ENCODE data around the gene STAMBPL1.
"Not testable (repeated sequence)": the region's sequence is repeated elsewhere in the genome, so short reads cannot be mapped to it uniquely, and the experiment has no call there.

STAMBPL1 gene

DNA sequence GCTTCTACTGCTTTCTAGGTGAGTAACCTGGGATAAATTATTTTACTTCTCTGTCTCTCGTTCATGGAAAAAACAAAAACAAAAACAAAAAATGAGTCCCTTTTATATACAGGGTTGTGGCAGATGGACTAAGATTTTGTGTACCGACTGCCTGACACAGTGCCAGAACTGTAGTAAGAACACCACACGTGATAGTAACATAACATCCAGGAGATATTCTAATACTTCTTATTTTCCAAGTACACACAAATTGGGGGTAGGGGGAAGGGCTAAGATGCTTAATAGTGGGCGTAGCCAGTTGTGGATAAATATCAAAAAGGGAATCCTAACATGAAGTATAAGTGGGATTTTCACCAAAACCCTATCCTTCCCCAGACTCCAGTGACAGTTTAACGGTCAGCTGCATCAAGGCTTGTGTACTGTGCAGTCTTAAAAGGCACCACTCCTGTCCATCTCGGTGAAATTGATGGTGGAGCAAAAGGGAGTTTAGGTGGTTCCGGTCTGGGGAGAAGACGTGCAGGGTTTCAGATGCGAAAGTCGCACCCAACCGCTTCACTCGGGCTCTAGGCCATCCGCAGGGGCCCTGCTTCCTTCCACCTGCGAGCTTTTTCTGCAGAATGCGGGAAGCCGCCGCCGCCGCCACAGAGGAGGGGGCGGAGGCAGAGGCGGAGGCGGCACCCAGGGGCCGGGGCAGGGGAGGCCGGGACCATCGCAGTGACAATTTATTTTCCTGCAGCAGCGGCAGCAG, at the start of gene STAMBPL1:
Gene STAMBPL1, plus strand, starts transcription at position 712 of the 748 bp plus-strand sequence. CDS start 21,464 bp downstream, outside the sequence.
- peak; percentile 68 for DNase-seq

DNA sequence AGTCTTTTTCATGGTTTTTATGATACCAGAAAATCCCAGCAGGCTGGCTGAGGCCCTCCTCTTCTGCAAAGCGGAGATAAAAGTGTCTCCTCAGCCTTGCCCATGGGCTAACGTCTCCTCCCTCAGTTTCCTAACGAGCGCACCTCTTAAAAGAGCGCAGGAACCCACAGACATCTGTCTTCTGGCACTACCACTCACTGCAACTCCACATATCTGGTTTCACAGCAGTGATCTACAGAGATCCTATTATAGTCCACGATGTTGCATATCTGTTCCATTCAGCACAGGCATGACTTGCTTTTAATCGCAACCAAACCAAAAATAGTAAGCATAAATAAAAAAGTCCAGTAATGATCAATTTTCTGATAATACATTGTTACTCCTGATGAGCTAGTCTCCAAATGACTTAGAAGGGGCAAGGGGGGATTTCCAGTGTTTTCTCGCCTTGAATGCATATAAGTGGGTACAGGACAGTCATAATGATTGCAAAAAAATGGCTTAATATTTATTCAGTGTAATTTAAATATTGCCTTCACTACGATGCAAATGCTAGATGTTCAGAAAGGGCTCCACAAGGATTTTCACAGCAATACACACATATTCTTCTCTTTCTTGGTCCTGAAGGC, 49.3 kb upstream of the STAMBPL1 start:
- no peak for DNase-seq

DNA sequence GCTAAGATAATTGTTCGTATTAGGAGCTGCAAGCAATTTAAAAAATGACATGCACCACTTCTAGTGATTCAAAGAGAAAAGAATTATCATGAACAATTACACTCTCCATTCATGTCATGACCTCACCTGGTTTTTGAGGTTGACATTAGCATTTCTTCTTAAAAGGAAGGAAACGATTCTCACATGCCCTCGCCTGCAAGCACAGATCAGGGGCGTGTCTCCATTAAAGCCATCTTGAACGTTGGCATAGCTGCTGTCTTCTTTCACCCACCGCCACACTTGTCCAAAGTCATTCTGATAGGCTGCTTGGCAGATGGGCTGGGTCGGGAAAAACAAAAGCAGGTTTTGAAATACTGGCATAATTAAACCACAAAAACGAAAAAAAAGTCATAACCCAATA, 48.3 kb upstream of the STAMBPL1 start:
- no peak for DNase-seq

DNA sequence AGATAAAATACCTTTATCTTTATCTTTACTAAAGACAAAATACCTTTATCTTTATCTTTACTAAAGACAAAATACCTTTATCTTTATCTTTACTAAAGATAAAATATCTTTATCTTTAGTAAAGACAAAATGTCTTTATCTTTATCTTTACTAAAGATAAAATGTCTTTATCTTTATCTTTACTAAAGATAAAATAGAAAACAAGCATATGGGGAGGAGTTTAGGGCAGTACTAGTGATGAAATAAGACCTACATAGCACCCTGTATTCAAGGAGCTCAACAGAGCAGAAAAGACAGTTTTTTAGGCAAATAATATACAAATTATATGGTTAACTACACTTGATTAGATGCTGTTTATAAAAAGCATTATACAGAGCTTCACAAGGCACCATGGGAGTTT, 47.7 kb upstream of the STAMBPL1 start:
- DNase-seq: no peak

DNA sequence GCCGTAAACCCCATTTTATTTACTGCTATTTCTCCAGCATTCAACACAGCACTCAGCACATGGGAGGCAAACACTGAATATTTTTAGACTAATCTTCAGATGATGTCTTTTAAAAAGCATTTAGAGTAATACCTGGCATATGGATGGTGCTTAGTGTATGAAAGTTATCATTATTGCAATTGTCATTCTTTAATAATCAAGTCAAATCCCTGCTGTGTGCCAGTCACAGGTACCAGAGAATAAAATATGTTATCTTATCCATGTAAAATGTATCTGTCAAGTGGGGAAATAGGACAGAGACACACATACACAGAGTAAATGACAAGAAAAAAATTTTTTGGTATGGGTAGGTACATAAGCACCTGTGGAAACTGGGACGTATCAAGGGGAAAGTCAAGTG, 46.9 kb upstream of the STAMBPL1 start:
- no peak for DNase-seq

DNA sequence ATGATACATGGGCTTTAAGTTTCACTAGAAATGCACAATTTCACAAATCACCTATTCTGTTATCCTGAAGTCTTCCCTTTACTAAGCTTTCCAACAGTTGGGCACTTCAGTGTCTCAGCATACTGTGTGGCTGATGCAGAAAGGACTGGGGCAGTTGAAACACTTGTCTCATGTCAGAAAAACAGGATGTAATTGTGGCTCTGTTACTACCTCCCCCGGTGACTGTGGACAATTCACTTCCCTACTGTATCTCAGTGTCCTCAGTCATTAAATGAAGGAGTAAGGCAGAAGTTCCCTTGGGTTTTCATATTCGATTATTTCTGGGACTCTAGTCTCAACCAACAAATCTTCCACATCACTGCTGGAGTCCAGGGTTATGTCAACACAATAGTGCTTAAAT, 46.3 kb upstream of the STAMBPL1 start:
- DNase-seq: no peak

DNA sequence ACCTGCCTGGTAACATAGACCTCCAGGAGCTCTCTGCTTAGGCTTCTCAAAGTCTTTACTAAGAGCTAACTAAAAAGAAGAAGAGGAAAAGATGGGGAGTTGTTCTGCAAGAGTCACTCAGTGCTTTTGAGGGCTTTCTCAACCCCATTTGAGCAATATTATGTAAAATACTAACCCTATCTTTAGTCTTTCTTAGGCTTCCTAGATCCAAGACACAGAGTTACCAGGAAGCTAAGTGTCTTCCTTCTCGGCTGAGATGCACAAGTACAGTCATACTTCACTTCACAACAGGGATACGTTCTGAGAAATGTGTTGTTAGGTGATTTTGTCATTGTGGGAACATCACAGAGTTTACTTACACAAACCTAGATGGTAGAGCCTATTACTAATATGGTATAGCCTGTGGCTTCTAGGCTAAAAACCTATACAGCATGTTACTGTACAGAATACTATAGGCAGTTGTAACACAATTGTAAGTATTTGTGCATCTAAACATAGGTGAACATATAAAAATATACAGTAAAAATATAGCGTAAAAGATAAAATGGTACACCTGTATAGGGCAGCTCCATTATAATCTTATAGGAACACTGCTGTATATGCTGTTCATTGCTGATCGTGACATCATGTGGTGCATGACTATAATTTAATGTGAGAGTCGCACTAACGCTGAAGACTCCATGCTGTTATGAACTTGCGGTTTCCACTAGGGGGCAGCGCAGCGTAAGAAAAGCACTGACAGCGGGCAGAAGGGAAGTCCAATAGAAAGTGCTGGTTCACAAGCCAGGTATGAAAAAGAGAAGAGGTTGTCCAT, 44.7 kb upstream of the STAMBPL1 start:
- DNase-seq: peak; percentile 89

DNA sequence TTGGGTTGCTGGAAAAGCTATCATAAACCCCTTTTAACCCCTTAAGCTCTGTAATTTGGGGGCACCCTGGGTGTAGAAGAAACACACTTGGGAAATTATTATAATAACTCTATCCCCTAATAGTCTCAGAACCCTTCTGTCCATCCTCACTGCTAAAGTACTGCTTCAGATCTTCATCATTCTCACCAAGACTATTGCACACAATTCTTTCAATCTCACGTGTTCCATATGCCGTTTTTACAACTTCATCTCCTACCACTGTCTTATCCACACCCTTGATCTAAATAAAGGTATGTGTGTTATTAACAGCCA, 44.2 kb upstream of the STAMBPL1 start:
- DNase-seq: no peak

DNA sequence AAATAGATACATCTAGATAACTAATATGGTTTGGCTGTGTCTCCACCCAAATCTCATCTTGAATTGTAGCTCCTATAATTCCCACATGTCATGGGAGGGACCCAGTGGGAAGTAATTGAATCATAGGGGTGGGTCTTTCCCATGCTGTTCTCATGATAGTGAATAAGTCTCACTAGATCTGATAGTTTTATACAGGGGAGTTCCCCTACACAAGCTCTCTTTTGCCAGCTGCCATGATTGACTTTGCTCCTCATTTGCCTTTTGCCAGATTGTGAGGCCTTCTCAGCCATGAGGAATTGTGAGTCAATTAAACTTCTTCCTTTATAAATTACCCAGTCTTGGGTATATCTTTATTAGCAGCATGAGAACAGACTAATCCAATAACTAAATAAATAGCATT, 42.4 kb upstream of the STAMBPL1 start:
- not testable (repeated sequence) for DNase-seq

DNA sequence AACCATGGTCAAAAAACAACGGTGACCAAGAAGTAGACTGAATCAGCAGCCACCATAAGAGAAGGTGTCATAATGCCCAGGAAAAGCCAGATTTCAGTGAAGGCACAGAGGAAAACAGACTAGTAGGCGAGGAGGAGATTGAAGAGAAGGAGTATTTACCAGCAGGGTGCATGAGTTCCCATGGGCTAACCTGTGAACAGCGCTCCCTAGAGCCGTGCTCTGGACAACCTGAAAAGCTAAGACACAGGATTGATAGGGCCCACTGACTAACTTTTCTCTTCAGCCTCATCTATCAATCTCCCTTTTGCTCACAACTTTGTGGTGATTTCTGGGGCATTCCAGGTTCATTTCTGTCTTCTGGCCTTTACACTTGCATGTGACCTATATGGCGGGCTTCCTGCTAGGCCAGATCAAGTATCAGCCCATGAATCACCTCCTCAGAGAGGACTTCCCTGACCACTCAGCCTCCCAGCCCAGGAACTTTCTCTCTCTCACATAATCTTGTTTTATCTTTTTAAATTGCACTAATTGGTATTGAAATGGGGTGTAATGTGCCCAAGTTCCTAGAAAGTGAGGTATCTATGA, 41.2 kb upstream of the STAMBPL1 start:
- DNase-seq: no peak

DNA sequence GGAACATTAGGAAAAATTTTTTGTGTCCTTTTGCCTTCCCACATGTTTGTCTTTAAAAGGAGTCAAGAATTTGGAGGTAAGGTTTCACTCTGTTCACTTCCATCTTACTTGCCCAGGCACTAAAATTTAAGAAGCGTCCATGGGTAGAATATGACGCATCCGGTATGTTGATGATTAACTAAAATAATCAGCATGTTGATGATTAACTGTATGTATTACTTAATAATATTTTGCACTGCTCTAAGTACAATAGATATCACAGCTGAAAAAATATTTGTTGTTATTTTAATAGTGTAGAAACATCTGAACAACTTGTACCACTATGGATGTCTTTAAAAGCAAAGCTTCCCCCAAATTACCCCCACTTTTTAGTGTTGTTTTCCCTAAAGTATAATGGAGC, 39.9 kb upstream of the STAMBPL1 start:
- no peak for DNase-seq

DNA sequence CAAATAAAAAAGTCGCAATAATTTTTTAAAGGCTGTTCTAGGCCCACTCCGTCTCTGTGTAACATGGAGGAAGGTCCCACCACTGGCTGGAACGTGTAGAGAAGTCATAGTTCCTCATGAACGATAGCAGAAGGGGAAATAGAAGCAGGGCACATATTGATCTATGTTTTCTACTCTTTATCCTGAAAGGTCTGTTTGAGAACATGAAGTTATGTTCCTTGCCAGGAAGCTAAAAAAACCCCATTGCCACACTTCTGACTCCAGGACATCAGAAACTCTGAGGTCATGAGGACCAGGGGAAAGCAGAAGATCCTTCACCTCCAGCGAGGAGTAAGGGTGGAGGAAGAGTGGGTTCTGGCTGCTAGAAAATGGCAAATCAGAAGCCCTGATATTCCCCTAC, 39.2 kb upstream of the STAMBPL1 start:
- no peak for DNase-seq

DNA sequence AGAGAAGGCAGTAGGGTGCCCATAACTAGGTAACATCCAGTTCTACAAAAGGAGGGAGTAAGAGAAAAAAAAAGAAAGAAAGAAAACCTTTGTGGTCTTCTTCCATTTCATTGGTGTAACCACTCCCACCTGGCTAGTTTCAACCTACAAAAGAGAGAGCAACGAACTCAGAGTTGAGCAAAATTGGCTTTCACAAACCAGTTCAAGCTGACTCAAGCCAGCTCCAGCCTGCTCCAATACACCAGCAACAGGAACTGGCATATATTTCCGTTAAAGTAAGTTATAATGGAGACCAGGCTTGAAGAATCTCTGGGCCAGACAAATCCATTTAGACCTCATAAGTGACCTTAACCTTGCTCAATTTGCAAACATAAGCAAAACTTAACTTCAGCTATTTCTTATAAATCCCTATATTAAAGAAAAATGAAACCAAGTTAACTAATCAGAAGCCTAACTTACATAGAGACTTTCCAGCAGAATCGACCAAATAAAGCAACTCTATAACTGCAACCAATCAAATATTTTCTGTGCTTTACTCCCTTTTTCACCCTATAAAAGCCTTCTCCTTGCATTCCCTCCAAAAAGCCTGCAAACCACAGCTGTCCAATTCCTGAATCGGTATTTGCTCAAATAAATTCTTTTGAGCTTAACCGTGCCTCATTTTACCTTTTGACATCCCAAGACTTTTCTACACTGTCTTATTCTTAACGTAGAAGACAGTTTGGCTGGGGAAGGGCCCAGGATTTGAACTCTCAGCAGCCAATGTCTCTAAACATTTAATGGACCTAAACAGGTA, 38.5 kb upstream of the STAMBPL1 start:
- no peak for DNase-seq

DNA sequence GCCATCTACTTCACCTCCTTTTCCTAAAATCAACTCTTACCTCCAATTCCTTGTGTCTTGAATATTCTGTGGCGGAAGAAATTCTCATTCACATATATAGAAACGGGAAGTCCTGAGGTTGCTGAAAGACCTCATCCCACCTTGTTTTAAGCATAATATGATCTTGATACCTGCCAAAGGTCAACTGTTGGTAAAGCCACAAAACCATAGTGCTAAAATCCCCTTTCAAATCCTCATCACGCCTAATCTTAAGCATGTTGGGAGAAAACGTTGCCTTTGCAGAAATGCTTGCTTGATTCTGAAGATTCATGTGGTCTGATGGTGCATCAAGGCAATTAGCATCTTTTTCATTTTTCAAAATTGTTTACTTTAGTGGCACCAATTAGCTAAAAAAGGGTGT, 36.9 kb upstream of the STAMBPL1 start:
- no peak for DNase-seq

DNA sequence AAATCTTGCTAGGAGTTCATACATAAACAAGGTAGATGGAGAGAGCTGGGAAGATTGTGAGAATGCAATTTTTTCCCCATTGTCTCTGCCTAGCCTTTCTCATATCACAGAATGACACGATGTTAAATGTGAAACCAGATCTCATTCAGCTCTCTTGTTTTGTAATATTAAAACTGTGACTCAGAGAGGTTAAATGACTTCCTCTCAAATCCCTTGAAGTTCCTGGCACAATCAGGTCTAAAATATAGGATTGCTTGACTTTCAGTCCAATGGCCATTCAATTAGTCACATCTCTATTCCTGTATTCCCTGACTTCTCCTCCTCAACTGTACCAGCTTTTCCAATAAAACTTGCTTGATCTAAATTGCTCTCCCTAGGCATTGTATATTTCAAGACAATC, 31.5 kb upstream of the STAMBPL1 start:
- DNase-seq: no peak

DNA sequence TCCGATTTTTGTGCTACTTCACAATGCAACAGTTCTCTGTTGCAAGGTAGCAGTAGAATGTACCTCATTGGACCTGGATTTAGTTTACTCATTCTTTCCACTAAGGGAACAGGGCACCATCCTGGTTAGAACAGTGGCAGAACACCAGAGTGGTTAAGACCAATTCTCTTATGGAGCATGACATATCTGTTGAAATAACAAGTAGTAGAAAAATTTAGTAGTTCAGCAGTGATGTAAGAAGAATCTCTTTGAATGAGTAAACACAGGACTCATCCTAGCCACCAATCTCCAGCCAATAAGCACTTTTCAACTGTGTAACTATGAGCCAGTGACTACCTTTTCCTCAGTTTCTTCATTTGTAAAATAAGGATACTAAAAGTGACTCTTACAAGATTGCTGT, 30.8 kb upstream of the STAMBPL1 start:
- DNase-seq: no peak

DNA sequence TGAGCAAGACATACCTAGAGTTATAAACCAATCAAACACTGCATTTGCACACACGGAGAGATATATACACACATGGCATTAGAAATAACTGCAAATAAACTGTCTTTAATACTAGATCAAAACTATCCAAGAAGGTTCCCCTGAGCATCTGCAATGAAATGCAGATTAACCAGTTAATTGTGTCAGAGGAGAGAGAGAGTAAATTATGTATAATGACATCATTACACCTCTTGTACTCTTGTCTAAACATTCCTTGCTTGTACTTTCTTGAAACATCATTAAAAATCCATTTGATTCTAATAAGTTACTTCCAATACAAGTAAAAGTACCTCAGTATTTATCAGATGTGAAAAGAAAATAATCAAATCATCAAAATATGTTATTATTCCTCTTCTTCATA, 29.3 kb upstream of the STAMBPL1 start:
- DNase-seq: no peak

DNA sequence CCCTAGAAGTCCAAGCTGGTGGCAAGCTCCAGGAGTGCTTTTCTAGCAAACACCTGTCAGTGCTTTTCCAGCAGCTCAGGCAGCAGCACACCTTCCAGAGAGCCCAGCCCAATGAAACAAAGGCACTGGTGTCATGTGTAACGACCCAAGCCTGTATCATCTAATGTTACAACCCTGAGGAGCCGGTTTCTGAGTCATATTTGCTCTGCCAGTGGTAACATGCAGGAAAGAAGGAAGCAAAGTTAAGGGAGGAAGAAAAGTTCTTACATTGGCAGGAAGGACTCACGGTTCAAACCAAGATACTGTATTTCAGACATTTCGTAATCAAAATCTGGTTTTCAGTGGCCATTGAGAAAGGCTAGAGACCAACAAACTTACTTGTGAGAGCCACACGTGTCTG, 28.3 kb upstream of the STAMBPL1 start, which contains the start of gene ANKRD22:
Gene ANKRD22, minus strand, starts transcription at position 139 of the 400 bp plus-strand sequence. CDS start 237 bp downstream, outside the sequence.
- no peak for DNase-seq

DNA sequence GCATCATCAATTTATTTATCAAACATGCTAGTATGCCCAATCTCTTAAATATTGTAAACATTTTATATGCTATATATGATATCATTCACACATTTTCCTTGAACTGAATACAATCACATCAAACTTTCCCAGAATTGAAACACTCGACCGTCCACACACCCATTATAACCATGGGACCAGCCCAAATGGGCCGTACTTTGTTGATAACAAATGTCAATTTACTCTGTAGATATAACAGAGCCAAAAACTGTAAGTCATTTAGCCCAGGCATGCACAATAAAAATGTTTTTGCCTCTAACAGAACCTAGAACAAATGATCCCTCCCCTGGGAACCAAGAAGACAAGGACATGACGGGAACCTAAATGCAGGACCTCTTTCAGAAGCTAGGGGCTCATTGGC, 27.7 kb upstream of the STAMBPL1 start:
- DNase-seq: no peak

DNA sequence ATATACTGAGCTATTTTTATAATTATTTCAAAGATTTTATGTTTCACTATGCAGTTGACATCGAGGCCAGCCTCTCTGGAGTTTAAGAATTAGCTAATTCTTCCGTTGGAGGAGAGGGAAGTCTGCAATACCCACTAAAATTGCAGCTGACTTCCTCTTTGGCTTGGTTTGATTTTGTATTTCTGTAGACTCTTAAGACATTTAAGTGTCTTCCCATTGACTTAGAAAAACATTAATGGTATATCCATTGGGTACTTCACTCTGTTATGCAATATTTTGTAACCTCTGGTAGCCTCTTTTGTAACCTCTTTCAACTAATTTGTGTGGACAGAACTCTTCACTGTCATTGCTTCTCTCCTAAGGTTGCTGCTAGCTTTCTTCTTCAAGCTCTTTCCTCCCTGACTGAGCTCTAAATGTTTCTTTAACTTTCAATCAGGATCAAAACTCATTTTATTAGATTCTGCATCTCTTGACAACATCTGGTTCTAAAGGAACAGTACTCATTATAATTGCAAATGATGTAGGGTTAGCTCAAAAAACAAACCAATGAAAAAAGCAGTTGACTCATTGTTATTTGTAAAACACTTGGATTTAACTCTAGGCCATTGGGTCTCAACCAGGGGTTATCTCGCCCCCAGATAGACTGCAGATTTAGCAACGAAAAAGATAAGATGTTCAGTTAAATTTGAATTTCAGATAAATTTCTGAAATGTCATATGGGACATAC, 26.7 kb upstream of the STAMBPL1 start:
- no peak for DNase-seq

DNA sequence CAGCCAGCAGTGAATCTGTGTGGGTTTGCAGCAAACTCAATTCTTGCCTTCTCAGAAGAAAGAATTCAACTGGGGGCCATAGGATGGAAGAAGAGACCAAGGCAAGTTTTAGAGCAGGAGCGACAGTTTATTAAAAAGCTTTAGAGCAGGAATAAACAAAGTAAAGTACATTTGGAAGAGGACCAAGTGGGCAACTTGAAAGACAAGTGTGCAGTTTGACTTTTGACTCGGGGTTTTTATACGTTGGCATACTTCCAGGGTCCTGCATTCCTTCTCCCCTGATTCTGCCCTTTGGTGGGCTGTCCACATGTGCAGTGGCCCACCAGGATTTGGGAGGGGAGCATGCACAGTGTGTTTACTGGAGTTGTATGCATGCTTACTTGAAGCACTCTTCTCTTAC, 25.4 kb upstream of the STAMBPL1 start:
- DNase-seq: no peak

DNA sequence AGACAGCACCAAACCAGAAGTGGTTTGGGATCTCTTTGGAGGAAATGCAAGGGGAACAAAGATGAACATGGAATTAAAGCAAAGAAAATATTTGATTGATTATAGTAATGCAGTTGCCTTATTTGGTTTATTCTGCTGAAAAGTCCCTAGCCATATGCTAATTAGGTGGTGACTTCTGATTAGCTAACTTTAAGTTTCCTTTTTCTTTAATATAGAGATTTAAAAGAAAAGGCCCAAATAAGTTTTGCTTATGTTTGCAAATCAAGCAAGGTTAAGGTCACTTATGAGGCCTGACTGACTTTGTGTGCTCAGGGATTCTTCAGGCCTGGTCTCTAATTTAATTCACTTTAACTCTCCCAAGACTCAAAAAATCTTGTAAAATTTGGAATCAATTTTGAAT, 22.2 kb upstream of the STAMBPL1 start:
- DNase-seq: no peak
